Measurements from ENCODE around the gene SRRM2.

The SRRM2 gene

DNA sequence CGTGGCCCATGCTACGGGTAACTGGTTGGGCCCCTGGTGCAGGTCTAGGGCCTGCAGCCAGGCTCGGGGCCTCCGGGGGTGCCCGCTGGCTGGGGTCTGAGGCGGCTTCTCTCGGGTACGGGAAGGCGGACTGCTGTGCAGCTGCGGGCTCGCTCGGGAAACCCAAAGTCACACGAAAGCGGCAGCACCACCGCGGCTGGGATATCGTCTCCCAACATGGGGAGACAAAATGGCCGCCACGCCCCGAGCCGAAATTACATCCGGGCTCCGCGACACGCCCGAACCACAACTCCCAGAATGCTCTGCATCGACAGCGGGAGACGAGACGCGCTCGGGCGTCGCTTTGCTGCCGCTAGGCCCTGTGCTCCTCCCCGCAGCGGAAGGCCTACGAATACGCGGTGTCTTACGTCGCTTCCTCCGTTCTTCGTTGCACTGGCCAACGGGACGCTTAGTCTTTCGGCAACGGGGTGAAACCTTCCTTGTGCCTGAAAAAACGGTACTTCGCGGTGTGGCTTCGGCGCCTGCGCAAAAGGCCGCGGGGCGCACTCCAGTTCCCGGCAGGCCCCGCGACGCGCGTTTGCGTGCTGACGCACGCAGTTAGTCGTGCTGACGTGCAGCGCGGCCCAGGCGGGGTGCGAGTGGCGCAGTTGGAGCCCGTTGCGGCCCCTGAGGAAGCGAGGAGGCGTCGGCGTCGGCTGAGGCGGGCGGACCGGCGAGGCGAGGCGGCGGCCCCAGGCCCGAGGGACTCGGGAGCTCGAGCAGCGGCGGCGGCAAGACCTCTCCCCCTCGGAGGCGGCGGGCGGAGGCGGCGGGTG is at the start of gene SRRM2:
TSS of gene SRRM2 (plus strand) at position 604 of the 815 bp plus-strand sequence. CDS start 3,727 bp downstream, outside the sequence.
- Histone ChIP-seq H3K27ac (peak within 1 kb of the TSS; percentile 90 to 100 (median 99)), H3K4me3 (peak within 1 kb of the TSS; percentile 61 to 96 (median 92))

DNA sequence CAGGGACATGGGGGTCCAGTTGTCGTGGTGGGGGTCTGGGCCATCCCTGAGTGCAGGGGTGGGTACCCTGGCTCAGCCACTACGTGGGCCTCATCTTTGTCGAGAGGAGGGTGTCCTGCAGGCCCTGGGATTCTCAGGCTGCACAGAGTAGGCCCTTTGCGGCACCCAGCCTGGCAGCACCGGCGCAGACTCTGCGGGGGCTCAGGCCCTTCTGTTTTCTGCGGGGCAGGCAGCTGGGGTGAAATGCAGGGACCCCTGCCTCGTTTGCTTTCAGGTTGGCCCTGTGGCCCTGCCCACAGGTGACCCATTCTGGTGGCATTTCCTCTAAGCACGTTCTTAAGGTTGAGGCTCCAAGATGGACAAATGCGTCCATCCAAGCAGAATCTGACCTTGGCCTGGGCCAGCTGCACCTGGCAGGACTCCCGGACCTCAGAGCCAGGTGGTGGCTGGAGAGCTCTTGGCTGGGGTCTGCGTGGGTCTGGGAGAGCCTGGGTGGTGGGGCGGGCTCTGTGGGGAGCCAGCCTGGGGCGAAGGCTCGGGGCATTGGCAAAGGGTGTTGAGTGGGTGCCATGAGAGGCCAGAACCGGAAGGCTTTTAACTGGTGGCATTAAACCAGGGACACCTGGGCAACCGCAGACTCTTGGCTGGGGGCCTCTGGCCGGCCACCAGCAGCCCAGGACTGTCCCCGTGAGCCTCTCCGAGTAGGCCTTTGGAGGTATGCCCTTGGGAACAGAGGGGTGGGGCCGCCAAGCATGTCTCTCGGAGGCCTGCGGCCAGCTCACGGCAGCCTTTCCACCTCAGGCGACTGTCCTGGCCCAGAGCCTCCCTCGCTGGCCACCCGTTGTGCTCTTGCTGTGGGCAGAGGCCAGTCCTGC is 49.3 kb upstream of the SRRM2 start:
- Histone ChIP-seq H3K27ac (no peak overlapping the region), H3K4me3 (no peak overlapping the region)

DNA sequence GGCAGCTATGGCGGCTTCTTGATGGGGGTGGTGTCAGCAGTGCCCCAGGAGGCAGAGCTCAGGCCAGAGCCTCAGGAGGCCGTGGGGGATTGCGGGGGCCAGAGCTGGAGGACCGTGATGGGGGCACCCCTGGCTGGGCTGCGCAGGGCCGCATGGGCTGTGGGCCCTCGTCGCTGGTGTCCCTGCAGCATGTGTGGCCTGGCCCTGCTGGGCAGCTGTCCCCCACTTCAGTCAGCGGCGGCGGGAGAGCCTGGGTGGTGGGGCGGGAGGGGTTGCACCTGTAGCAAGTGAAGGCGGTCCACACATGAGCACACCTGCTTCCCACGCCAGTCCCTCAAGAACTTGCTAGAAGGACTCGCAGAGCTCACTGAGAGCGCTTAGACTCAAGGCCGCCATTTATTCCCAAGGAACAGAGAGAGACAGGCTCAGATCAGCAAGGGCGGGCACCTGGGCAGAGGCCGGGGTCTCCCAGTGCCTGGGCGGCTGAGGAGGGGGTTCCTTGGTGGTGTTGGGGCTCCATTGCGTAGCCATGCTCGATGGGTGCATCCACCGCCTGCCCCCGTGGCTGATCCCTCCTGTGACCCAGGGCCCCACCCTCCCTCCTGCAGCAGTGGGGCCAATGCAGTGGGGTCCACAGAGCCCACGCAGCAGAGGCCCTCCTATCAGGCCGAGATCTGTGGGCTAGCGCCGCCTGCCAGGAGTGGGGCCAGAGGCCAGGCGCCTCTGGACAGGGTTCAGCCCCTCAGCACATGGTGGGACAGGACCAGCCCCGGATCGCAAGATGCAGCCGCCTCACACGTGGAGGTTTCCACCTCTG is 48.1 kb upstream of the SRRM2 start:
- Histone ChIP-seq H3K27ac (no peak overlapping the region), H3K4me3 (no peak overlapping the region)

DNA sequence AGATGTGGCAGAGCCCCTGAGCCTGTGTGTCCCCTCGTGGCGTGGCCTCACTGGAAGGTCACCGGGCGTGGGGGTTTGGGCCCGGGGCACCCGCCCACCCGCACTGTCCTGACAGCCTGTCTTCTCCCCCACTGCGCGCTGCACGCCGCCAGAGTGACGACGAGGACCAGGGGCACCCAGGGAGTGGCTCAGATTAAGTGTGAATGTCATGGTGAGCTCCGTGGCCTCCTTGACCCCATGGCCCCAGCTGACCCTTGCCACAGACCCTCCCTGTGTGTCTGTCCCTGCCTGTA is 47.5 kb upstream of the SRRM2 start:
- H3K27ac ChIP-seq: no peak overlapping the region
- no peak overlapping the region for H3K4me3 ChIP-seq

DNA sequence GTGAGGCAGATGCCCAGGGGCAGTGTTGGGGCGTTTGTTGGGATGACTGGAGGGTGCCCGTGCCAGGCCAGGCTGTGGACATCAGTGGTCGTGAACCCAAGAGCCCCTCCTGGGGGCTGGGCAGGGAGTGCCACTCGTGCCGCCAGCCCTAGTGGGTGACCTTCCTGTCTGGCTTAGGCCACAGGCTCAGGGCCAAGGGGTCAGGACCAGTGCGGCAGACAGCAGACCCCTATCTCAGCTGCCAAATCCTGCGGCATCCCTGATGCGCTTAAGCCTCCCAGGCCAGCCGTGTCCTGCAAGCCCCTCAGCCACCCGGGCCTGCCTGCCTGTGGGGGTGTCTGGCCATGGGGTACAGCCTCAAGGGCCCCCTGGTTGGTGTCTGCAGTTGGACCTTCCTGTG is 47.1 kb upstream of the SRRM2 start:
- H3K27ac ChIP-seq: no peak overlapping the region

DNA sequence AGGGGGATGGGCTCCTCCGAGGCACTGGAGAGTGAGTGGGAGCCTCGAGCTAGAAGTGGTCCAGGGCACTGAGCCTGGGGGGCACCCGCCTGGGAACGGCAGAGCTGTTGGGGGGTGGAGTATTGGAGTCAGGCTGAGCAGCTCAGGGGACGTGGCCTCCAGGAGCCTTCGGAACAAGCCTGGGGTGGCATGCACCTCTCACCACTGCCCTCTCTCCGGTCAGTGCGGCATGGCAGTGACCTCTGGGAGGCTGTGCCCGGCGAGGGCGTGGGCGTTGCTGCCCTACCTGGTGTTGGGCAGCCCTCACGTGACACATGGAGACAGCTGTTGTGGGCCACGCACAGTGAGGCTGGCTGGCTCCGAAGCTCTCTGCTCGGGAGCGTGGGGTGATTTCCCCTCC is 46.4 kb upstream of the SRRM2 start:
- Histone ChIP-seq H3K27ac (no peak overlapping the region), H3K4me3 (no peak overlapping the region)

More for the DNA sequence above, 47.1 kb upstream of the SRRM2 start:
- H3K4me3 ChIP-seq: no peak overlapping the region

DNA sequence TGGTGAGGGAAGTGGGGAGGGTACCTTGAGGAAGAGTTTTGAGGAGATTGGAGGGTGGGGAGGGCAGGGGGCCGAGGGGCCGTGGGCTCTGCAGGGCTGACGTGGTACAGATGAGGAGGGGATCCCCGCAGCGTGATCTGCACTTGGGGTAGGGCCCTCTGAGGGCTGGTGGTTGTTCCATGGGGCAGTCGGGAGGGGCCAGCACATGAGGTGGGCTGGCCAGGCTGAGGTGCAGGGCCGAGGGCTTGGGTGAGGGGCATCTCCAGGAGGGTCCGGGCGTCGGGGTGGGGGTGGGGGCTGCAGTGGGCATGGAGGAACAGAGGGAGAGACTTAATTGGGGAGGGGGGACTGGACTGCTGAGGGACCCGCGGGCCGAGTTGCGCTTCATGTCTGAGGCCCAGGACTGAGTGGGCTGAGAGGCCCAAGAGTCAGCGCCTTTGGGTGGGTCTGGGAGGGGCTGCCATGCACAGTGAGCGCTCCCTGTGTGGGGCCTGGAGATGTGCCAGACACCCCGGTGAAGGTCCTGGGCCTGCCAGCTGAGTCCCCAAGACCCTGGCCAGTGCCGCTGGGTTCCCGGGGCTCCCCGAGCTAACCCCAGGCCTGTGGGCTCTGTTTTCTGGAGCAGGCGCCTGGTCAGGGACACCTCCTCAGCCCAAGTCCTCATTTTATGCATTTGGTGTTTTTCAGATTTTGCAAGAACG is 45.7 kb upstream of the SRRM2 start:
- no peak overlapping the region for H3K4me3 ChIP-seq
- no peak overlapping the region for H3K27ac ChIP-seq

DNA sequence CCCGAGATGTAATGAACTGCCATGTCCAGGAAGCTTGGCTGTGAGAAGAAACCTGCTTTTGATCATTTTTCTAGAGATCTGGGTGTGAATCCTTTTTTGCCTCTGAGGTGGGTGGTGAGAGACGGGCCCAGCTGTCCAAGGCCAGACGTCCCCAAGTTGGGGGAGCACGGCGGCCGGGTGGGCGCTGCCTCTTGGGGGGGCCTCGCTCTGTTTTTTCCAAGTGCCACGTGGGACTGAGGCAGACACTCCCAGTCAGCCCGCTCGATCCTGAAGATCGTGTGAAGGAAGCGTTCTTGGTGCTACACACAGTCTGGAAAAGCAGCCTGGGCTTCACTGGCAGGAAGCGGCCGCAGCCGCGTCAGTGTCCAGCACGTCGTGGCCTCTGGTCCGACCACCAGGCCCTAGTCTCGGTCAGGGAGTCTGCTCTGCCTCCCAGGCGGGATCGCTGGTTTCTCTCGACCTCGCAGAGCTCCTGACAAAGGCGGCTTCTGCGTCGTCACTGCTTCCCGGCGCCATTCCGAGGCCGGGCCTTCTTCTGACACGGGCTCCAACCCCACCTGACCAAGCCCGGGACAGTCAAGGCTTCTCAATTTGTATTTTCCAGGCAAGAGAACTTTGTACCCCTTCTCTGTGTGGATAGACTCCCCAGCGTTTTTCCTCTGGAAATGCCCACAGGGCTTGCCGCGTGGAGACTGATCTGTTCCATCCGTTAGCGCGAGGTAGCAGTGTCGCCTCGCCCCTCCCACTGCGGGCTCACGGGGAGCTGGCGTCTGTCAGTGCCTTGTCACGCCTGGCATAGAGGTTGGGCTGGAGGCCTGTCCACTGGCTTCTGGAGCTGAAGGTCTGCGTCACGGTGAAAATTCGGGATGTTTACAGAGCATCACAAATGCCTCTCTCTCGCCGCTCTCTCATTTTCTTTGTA is 44.8 kb upstream of the SRRM2 start:
- Histone ChIP-seq H3K4me3 (no peak overlapping the region), H3K27ac (no peak overlapping the region)

DNA sequence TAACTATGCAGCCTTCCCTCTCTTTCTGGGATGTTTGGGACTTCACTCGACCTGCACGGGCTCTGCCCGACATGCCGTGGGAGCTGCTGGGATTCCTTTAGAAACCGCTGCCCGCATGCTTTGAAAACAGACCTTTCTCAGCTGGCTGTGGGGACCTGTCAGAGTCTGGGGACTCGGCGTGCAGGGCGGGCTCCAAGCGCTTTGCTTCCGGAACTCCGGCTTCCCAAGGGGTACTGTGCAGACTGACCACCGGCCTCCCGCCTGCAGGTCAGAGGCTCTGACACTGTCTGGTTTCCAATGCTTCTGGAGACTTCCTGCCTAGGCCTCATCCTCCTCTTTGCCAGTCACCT is 44.2 kb upstream of the SRRM2 start:
- Histone ChIP-seq H3K4me3 (no peak overlapping the region), H3K27ac (no peak overlapping the region)

DNA sequence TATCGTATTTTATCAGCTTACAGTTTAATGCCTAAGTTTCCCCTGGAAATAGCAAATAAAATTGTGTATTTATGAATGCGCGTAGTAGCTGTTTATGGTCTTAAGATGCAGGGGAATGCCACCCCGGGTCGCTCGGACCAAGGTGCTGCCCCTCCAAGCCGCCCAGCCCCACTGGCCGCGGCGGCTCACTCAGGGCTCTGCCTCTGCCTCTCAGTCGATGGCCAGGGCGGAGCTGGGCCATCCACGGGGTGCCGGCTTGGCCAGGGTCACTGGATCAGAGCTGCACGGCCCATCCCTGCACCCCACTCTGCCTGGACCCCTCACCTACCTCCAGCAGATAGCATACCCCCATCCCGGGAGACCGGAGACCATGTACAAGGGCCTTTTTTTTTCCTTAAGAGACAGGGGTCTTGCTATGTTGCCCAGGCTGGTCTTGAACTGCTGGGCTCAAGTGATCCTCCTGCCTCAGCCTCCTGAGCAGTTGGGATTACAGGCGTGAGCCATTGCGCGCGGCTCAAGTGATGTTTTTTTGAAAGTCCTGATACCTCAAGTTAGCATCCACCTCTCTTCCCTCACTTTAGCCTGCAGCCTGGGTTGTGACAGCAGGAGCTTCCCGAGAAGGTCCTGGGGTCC is 43.4 kb upstream of the SRRM2 start:
- H3K27ac ChIP-seq: no peak overlapping the region
- no peak overlapping the region for H3K4me3 ChIP-seq

DNA sequence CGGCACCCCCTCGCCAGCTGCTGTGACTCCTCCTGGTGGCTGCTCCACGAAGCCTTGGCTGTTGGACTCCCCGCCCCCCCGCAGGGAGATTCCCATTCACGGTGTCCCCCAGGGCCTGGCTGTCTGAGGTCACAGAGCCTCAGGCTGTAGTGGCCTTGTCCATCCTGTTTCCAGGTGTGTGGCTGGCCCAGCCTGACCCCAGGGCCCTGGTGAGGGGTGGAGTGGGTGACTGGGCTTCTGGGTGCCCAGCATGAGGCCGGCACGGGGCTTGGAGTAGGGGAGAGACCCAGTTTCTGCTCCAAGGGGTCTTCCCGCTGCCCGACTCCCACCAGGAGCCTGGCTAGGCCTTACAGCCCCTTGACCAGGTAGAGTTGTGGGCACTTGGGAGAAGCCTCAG is 42.9 kb upstream of the SRRM2 start:
- H3K4me3 ChIP-seq: no peak overlapping the region
- no peak overlapping the region for H3K27ac ChIP-seq

DNA sequence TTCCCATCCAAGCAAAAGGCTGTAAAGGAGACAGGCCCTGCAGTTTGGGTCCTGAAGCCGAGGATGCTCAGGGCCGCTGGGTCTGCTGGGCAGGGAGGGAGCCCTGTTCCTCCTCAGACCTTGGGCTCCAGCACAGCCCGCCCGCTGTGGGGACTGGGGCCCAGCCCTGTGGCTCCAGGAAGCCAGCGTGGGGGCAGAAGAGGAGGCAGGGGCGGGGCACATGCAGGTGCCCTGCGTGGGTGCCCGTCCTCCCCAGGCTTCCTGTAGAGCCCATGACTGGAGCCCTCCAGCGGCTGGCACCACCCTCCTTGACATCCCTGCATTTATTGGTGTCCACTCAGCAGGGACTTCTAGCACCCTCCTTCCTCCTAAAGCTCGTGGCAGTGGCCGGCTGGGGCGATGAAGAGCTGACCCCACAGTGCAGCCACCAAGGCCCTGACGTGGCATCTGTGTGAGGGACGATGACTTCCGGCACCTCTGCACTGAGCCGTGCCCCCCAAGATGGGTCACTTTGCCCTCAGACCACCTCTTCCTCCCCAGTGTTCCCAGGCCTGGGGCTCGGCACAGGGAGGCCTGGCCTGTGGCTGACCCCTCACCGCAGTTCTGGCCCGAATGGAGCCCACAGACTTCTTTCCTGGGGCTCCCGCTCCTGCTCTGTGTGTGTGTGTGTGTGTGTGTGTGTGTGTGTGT is 42.3 kb upstream of the SRRM2 start:
- H3K27ac ChIP-seq: no peak overlapping the region

DNA sequence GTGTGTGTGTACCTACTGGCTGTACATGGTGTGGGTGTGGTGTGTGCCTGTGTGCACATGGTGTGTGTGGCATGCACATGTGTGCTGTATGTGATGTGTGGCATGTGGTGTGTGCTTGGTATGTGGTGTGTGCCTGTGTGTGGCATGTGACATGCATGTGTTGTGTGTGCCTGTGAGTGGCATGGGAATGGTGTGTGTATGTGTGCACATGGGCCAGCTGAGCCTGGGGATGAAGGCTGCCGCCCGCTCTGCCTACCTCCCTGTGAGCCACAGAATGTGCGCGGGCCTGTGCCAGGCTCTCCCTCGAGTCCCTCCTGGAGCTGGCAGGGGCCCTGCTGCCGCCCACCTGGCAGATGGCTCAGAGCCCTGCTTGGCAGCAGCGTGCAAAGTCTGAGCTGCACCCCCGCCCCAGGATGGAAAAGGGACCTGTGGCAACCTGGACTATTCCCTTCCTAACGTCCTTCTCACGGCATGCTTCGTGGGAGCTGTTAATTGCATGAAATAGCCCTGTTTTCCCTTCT is 41.7 kb upstream of the SRRM2 start:
- Histone ChIP-seq H3K4me3 (no peak overlapping the region), H3K27ac (no peak overlapping the region)

More for the DNA sequence above, 42.3 kb upstream of the SRRM2 start:
- no peak overlapping the region for H3K4me3 ChIP-seq

DNA sequence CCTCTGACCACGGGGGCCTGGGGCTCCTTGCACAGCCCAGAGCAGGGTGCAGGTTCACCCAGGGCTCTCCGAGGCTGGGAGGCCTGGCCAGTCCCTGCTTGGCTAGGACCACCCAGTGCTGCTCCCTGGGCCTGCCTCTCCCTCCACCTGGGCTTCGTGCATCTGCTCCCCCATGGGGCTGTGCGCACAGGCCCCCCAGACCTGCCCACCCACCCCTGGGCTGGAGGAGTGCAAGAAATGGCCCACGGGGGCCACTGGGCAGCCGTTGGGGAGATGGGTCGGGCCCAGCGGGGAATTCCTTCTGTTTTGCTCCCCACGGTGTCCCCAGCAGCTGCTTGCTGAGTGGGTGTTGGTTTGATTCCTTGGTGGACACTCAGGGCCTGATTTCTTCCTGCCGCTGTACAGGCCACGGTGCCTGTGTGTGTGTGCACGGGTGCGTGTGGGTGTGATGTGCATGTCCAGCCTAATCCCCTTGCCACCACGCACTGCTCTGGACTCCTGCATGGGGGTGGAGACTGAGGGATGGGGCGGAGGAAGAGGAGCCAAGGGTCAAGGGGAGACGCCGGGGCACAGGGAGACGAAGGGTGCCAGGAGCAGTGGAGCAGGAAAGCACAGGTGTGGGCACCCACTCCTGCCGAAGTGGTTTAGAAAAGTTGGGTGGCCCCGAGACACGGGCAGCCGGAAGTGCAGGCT is 40.9 kb upstream of the SRRM2 start:
- no peak overlapping the region for H3K27ac ChIP-seq
- no peak overlapping the region for H3K4me3 ChIP-seq

DNA sequence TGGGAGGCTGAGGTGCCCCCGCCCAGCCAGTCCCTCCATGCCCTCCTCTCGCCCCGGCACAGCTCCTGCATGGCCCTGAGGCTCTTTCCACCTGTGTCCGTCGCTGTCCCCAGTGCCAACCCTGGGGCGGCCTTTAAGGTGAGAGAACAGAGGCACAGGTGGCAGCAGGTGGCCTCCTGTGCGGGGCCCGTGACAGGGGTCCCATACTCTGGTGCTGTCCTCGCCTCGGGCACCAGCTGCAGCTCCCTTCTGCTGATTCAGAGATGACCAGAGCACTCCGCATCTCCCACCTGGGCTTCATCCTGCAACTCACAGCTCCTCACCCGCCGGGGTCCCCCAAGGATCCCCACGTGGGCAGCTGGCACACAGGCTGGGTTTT is 40.4 kb upstream of the SRRM2 start:
- H3K4me3 ChIP-seq: no peak overlapping the region
- no peak overlapping the region for H3K27ac ChIP-seq

DNA sequence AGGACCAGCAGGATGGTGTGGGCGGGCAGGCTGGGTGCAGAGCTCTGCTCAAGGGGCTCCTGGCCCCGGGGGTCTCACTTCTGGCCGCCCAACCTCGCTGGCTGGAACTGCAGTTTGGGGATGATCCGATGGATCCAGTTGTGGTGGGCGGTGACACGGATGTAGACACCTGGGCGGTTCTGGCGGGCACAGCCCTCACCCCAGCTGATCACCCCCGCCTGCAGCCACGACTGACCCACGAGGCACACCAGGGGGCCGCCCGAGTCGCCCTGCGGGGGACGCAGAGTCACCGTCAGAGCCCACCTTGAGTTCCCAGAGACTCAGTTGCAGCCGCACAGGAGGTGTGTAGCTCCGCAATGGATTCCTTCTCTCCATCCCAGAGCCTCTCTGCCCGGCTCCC is 39.9 kb upstream of the SRRM2 start:
- Histone ChIP-seq H3K4me3 (no peak overlapping the region), H3K27ac (no peak overlapping the region)

DNA sequence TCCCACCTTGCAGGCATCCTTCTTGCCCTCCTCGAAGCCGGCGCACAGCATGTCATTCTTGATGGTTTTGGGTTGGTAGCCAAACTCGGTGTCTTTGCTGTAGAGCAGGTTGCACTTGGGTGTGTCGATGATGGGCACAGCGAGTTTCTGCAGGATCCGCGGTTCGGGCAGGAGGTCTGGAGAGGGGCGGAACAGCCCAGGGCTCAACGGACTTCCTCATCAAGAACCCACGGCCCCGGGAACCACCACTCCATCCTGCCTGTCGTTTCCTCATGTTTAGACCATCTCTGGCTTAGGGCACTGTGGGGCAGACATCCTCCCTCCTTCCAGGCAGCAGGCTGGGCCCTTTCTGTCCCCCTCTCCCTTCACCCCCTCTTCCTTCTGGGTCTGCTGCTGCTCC is 38.9 kb upstream of the SRRM2 start:
- Histone ChIP-seq H3K27ac (no peak overlapping the region), H3K4me3 (no peak overlapping the region)

All from skin epidermis (tissue), 12 donors.